Suppressor macrophage (primary cell): ENCODE measurements around the gene KRT5.
"Not testable (repeated sequence)": the region's sequence is repeated elsewhere in the genome, so short reads cannot be mapped to it uniquely, and the experiment has no call there.

Source experiments
- DNase-seq, 4 experiments: peaks; one replicate each; pipeline ENCODE4 v3.0.0-alpha.2; 2020 to 2022

The KRT5 gene

DNA sequence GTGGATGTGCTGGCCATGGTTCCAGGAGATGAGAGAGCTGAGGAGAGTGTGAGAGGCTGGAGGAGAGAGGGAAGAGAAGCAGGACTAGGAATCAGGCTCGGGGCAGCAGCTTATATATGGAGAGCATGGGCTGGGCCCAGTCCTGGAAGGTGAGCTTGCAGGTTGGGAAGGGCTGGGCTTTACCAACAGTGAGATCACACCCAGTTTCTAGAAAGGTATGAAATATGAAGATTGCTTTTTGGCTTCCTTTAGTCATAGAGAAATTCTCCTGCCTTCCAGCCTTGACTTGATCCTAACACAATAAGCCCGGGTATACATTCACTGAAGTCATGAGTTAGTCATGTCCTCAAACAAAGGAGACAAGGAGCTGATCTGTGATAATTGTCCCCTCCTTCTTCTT is 27.0 kb downstream of the KRT5 start, which contains the start of gene KRT6A:
TSS of gene KRT6A (minus strand) at position 86 of the 400 bp plus-strand sequence. CDS start at position 17, 69 bp downstream.
- no peak for DNase-seq

DNA sequence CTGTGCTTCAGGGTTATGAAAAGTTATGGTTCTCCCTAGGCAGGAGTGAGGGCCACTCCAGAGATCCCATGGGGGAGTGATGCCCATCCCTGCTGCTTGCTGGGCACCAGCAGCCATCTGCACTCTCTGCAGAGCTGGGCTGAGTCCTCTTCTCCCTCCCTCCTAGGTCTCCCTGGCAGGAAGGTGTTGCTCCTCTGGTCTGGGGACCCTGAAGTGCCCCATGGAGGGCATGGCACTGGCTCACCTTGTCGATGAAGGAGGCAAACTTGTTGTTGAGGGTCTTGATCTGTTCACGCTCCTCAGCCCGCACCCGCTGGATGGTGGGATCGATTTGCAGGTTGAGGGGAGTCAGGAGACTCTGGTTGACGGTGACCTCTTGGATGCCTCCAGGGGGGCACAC is 27.8 kb downstream of the KRT5 start:
- DNase-seq, result not testable (repeated sequence)

DNA sequence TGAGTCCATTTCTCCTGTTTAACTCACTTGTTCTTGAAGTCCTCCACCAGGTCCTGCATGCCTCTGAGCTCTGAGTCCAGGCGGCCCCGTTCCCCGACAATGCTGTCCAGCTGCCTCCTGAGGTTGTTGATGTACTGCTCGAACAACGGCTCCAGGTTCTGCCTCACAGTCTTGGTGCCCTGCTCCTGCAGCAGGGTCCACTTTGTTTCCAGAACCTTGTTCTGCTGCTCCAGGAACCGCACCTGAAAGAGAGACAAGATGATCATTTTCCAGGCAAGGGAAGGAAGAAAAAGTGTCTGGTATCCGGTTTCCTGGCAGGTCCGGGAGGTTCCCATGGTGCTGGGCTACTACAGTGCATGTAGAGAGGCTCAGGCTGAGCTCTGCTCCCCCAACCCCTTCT is 28.7 kb downstream of the KRT5 start:
- DNase-seq, result not testable (repeated sequence)

DNA sequence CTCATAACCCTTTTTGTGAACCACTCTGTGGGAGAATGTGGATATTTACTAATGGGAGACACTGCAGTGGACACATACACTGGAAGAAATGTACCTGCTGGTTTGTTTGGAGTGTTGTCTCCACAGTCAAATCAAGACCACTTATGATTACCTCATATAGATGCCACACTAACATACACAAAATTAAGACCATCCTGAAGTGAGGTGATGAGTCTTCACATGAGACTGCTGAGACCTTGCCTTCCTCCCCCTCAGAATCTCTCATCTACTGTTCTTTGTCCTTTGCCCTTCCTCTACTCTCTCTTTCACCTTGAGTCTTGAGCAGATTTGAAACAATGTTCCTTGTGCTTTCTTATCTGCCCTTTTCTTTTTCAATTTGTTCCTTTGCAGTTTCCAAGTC is 31.5 kb downstream of the KRT5 start:
- DNase-seq, result no peak

DNA sequence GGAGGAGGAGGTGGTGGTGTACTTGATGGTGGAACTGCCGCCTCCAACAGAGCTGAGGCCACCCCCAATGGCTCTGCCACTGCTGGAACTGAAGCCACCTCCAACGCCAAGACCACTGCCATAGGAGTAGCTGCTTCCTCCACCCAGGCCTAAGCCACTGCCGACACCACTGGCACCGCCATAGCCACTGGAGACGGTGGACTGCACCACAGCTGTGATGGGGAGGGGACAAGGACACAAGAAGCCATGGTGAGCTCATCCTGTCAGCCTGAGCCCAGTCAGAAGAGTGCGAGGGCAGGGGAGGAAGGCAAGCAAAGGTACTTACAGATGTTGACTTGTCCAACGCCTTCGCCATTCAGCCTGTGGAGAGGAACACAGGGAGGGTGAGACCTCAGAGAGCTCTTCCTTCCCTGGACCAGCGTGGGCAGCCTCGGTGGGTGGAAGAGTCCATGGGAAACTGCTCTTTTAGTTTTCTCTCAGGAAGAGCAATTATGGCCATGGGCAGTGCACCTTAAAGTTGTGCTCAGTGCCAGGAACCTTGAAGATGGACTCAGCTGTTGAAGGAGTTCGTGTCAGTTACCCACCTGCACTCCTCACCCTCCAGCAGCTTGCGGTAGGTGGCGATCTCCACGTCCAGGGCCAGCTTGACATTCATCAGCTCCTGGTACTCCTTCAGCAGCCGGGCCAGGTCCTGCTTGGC is 32.3 kb downstream of the KRT5 start:
- DNase-seq, result not testable (repeated sequence)

- DNase-seq, result no peak
These were observed 33.0 kb downstream of the KRT5 start for GRCh38 chr12:52487211-52487610.

GRCh38 chr12:52486166-52487105 is 33.8 kb downstream of the KRT5 start:
- DNase-seq, result no peak

DNA sequence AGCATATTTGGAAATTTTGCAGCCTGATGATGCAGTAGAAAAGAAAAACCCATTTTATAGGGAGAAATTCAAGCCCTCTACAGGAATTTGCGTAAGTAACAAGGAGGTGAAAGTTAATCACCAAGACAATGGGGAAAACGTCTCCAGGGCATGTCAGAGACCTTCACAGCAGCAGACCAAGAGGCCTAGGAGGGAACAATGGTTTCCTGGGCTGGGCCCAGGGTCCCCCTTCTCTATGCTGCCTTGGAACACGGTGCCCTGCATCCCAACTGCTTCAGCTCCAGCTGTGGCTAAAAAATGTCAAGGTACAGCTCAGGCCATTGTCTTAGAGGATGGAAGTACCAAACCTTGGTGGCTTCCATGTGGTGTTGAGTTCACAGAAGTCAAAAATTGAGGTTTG is 40.1 kb downstream of the KRT5 start:
- no peak for DNase-seq

- DNase-seq, result no peak
These were observed 42.5 kb downstream of the KRT5 start for GRCh38 chr12:52477651-52478050.

DNA sequence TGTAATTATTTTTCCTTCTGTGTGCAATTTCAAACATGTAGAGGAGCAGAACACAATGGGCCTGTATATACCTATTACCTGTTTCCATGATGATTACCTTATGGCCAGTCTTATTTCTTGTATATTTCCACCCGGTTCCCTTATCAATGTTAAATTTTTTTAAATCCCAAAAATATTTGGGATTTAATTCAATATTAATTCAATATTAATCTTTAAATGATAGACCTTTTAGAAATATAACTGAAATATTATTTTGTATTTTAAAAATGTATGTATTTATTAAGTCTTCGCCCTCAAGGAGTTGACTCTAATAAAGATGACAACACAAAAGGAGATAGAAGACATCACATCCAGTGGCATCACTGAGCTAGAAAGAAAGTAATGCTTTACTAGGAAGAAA is 46.0 kb downstream of the KRT5 start:
- no peak for DNase-seq

- no peak for DNase-seq
These were observed 46.4 kb downstream of the KRT5 start, which contains the start of gene KRT6C for GRCh38 chr12:52473768-52474167. Gene KRT6C (minus strand): TSS chr12:52473805. CDS start chr12:52473737, 68 bp downstream.

DNA sequence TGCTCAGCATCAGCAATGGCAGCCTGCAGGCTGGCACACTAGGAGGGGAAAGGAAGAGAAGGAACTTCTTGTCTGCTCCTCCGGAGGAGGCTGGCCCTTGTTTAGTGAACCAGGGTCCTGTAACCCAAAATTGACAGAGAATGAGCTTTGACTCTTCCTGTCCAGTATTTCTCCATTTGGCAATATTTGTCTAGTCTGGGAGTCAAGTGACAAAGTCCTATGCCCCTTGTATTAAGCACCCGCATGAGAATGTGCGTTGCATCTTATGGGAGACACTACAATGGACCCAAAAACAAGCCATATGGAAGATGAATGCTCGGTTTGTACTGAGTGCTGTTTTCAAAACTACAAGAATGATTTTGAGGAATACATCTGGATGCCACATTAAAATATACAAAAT is 50.3 kb downstream of the KRT5 start:
- no peak for DNase-seq

GRCh38 chr12:52464897-52465296 is 55.3 kb downstream of the KRT5 start:
- no peak for DNase-seq
